ENCODE results near the gene XPOT.

GRCh38 chr12:64362721-64363305, 41.4 kb upstream of the XPOT start:
- TF ChIP-seq CTCF (IDR thresholded peaks at IDR 0.05), result no peak
- no peak for TF ChIP-seq POLR2A (IDR thresholded peaks at IDR 0.05)

Measured in body of pancreas (tissue), 4 donors.